Spleen (tissue), 11 donors: ENCODE measurements around the gene TBC1D22A. TPM values are rescaled to one million over a fixed set of nuclear protein-coding genes. Genes with fewer than 3 reads are reported as not detected.

ENCODE experiments used
- DNase-seq: peaks from one replicate; pipeline ENCODE4 v3.0.0-alpha.2; 2020
- H3K27ac ChIP-seq, 8 donors: fragments of 200-600 bp; sonication (generic) in 7 of 8; 1 replicate in 4 of 8; 2 replicates in 4 of 8; pipeline versions ENCODE4 v1.5.0 to v1.8.0; 2016 to 2021; ENCODE audit warnings: inconsistent platforms in 4 of 8, mild to moderate bottlenecking in 4 of 8, moderate library complexity in 1 of 8
- H3K27me3 ChIP-seq, 7 donors: fragments of 200-600 bp; sonication (generic) in 6 of 7; replicated peaks in 1 of 7; 1 replicate in 4 of 7; 2 replicates in 3 of 7; pipeline versions ENCODE4 v1.5.0 to v1.8.0; 2016 to 2021; ENCODE audit warnings: inconsistent platforms in 3 of 7, mild to moderate bottlenecking in 1 of 7
- H3K36me3 ChIP-seq, 6 donors: fragments of 200-600 bp; sonication (generic) in 5 of 6; 1 replicate in 4 of 6; 2 replicates in 2 of 6; pipeline versions ENCODE4 v1.5.0 to v1.8.0; 2016 to 2021; ENCODE audit warnings: inconsistent platforms in 2 of 6
- H3K4me1 ChIP-seq, 6 donors: fragments of 200-600 bp; sonication (generic) in 5 of 6; 1 replicate in 3 of 6; 2 replicates in 3 of 6; pipeline versions ENCODE4 v1.5.0 to v1.8.0; 2016 to 2021; ENCODE audit warnings: inconsistent platforms in 3 of 6
- H3K4me3 ChIP-seq, 8 donors: fragments of 200-600 bp; sonication (generic) in 7 of 8; 1 replicate in 4 of 8; 2 replicates in 4 of 8; pipeline versions ENCODE4 v1.5.0 to v1.8.0; 2016 to 2021; ENCODE audit warnings: inconsistent platforms in 4 of 8, mild to moderate bottlenecking in 4 of 8, moderate library complexity in 2 of 8
- H3K9me3 ChIP-seq, 8 donors: fragments of 200-600 bp; sonication (generic) in 7 of 8; 1 replicate in 4 of 8; 2 replicates in 4 of 8; pipeline versions ENCODE4 v1.5.0 to v1.8.0; 2016 to 2021; ENCODE audit warnings: inconsistent platforms in 4 of 8
- POLR2A ChIP-seq, 3 donors: fragments of 450-650 bp; IDR thresholded peaks; one replicate each; pipeline ENCODE4 v1.5.1; 2017; ENCODE audit warnings: antibody characterized with exemption in 3 of 3, mild to moderate bottlenecking in 1 of 3
- POLR2AphosphoS5 ChIP-seq, 3 donors: sonication (generic); formaldehyde crosslinking; IDR thresholded peaks; one replicate each; pipeline ENCODE4 v1.5.1; 2017; ENCODE audit warnings: antibody characterized with exemption in 3 of 3
- WGBS, 5 donors: extraction: QIAGEN DNeasy Blood & Tissue Kit in 3 of 5; methylation state at CpG; one replicate each; pipeline versions ENCODE4 v1.1.5 to v1.1.7; 2013 to 2018; 5-methylcytosine and 5-hydroxymethylcytosine counted together
- intact Hi-C: fragments of 100-400 bp; cut with DNase I; formaldehyde crosslinking; loops from one replicate; pipeline ENCODE4 v1.15.0; 2023; ENCODE audit warnings: low total_unique reads
- polyA plus RNA-seq, 3 donors: library from polyadenylated mRNA; stranded (reverse); fragments of 200-250 nt; gene quantifications; one replicate each; pipeline ENCODE4 v1.2.1, GENCODE V29; 2013
- total RNA-seq, 7 donors: library from RNA; depleted of rRNA in 3 of 7; stranded (reverse); fragments of >200 nt in 3 of 7; fragmentation: NEBNext Ultra II Directional in 4 of 7; extraction: Animal tissue kit (Norgen Biotek cat#: 25700) in 4 of 7; gene quantifications; one replicate each; pipeline versions ENCODE4 v1.1.0 to v1.2.1, GENCODE V29; 2016 to 2021
- TF ChIP-seq, protein P1 (sequence below), 11 experiments: fragments of 200-600 bp in 7 of 11; fragments of 450-650 bp in 4 of 11; sonication (generic) in 4 of 11; IDR thresholded peaks in 8 of 11; conservative IDR thresholded peaks in 3 of 11; 1 replicate in 7 of 11; 2 replicates in 4 of 11; pipeline versions ENCODE4 v1.4.0 to v1.8.0; 2016 to 2021; ENCODE audit warnings: antibody characterized with exemption in 11 of 11, inconsistent platforms in 4 of 11, mild to moderate bottlenecking in 1 of 11
- donor health status: healthy with polysubstance abuse.
- donor health status: DM: no; HTN: no; CAD: no; lungs with moderate emphysema.
- donor health status: DM: no; HTN: no; CAD: no.
- donor health status: Bipolar disorder and iron deficiency.
- donor health status: healthy.
- donor health status: DM: no; HTN: no; CAD: no.
- donor health status: DM: yes; HTN: yes; CAD: no.

Gene TBC1D22A
- total and polyA plus RNA-seq, 10 donors = 17.2 to 66.9 (median 49.6) TPM

DNA sequence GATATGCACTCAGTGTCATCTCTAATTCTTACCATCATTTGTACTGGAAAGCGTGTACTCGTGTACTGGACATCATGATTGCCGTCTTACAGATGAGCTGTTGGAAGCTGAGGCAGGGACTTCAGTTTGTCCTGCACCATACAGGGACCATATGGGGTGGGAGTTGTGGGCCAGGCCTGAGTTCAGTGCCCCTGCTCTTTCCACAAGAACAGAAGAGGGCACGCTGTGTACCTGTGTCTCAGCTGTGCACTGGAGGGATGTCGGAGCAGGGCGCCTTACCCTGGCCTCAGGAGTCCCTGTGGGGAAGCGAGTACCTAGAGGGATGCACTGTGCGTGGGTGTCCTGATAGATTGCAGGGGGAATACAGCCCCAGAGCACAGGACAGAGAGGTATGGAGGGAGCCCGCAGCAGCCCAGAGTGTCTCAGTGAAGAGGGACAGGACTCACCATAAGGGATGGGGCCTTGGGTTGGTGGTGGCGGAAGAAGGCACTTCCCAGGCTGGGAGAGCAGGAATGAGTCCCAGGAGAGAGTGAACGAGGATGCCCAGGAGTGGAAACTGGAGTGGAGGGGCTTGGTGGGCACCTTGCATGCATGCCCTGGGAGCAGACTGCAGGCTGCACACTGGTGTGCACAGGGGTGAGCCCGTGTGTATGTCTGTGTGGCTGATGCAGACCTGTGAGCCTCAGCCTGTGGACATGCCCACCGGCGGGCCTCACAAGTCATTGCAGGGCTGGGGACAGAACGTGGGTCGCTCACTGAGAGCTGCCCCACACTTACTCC, 329.7 kb downstream of the TBC1D22A start:
- no peak overlapping the region for H3K27ac ChIP-seq
- H3K36me3 ChIP-seq = peaks cover 0 to 9% (median 0%) of the 10 kb centered on the region in 6 donors
- intact Hi-C loops = no loop called here
- no peaks in the 10 kb centered on the region for H3K27me3 ChIP-seq
- DNase-seq = no peak
- H3K9me3 ChIP-seq = peaks cover 0 to 28% (median 11%) of the 10 kb centered on the region in 8 donors
- peaks cover 0 to 22% (median 9%) of the 10 kb centered on the region in 6 donors for H3K4me1 ChIP-seq
- H3K4me3 ChIP-seq = no peak overlapping the region
- WGBS, 5 donors = 93 to 97% (median 97%) methylated on average over 11 to 16 of the region's 16 CpGs
- TF ChIP-seq, protein P1, sequence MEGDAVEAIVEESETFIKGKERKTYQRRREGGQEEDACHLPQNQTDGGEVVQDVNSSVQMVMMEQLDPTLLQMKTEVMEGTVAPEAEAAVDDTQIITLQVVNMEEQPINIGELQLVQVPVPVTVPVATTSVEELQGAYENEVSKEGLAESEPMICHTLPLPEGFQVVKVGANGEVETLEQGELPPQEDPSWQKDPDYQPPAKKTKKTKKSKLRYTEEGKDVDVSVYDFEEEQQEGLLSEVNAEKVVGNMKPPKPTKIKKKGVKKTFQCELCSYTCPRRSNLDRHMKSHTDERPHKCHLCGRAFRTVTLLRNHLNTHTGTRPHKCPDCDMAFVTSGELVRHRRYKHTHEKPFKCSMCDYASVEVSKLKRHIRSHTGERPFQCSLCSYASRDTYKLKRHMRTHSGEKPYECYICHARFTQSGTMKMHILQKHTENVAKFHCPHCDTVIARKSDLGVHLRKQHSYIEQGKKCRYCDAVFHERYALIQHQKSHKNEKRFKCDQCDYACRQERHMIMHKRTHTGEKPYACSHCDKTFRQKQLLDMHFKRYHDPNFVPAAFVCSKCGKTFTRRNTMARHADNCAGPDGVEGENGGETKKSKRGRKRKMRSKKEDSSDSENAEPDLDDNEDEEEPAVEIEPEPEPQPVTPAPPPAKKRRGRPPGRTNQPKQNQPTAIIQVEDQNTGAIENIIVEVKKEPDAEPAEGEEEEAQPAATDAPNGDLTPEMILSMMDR (IDR thresholded peaks at IDR 0.05 in 8 of 11, conservative IDR thresholded peaks at IDR 0.05 in 3 of 11) = no peak

DNA sequence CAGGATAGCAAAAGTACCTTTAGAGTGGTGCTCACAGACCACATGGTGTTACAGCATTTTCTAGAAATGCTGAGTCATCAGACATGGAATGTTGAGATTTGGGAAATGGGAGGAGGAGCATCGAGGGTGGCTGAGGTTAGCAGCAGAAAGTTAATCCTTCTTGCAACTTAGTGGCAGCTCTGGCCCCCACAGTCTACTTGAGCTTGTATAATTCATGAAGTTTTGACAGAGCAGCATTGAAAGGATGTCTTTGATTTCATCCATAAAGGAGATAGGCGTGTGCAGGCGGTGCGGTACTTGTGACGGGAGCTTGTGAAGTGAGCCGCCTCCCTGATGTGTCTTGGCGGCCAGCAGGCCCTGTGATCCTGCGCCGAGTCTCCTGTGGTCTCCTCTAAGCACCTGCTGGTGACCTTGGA, 330.5 kb downstream of the TBC1D22A start:
- no peak for DNase-seq
- WGBS, 5 donors = 89 to 93% (median 91%) methylated on average over 9 of the region's 9 CpGs
- Histone ChIP-seq H3K36me3 (peaks cover 0 to 9% (median 0%) of the 10 kb centered on the region in 6 donors), H3K27me3 (no peaks in the 10 kb centered on the region), H3K4me3 (no peak overlapping the region), H3K9me3 (peaks cover 0 to 28% (median 11%) of the 10 kb centered on the region in 8 donors), H3K4me1 (peaks cover 0 to 22% (median 9%) of the 10 kb centered on the region in 6 donors), H3K27ac (no peak overlapping the region)
- intact Hi-C loops = no loop called here
- TF ChIP-seq, protein P1 (IDR thresholded peaks at IDR 0.05 in 8 of 11, conservative IDR thresholded peaks at IDR 0.05 in 3 of 11) = no peak
- TF ChIP-seq POLR2A (IDR thresholded peaks at IDR 0.05) = no peak
- TF ChIP-seq POLR2AphosphoS5 (IDR thresholded peaks at IDR 0.05) = no peak

DNA sequence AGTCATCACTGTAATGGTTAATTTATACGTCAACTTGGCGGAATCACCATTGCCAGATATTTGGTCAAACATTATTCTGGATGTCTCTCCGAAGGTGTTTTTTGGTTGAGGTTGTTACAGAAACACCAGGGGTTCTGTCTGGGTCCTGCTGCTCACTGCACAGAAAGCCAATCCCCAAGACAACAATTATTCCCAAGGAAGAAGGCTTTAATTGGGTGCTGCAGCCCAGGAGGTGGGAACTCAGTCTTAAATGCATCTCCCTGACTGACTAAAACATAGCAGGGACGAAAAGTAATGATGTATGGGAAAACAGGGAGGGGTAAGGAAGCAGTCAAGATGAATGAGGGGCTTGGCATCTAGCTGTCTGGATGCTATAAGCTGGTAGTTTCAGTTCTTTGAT, 331.3 kb downstream of the TBC1D22A start:
- 91 to 95% (median 93%) methylated on average over 4 of the region's 4 CpGs for WGBS, 5 donors
- intact Hi-C loops = no loop called here
- H3K27ac ChIP-seq = no peak overlapping the region
- H3K36me3 ChIP-seq = peaks cover 0 to 15% (median 0%) of the 10 kb centered on the region in 6 donors
- H3K27me3 ChIP-seq = no peaks in the 10 kb centered on the region
- DNase-seq = no peak
- peaks cover 0 to 17% (median 9%) of the 10 kb centered on the region in 6 donors for H3K4me1 ChIP-seq
- TF ChIP-seq POLR2A (IDR thresholded peaks at IDR 0.05) (no peak), POLR2AphosphoS5 (IDR thresholded peaks at IDR 0.05) (no peak)
- TF ChIP-seq, protein P1 (IDR thresholded peaks at IDR 0.05 in 8 of 11, conservative IDR thresholded peaks at IDR 0.05 in 3 of 11) = no peak
- H3K4me3 ChIP-seq = no peak overlapping the region
- H3K9me3 ChIP-seq = peaks cover 0 to 28% (median 11%) of the 10 kb centered on the region in 8 donors

DNA sequence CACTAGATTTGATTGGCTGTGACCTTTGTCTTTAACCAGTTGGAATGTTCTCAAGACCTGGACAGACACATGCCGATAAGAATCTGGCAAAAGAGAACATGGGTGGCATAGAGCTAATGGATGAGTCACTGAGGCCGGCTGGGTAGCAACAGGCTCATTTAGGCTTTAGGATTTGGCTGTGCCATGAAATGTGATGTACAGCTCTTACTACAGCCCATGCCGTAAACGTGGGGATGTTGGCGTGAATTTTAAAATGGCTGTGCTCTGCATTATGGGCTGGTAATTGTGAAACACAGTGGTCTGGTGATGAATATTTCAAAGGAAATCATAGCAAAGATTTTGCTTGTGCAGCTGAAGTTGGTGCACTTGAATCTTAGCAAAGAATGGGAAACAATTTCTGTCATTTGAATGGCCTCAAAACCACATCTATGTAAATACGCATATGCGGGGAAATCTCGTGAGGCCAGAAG, 332.4 kb downstream of the TBC1D22A start:
- H3K4me3 ChIP-seq = no peak overlapping the region
- H3K36me3 ChIP-seq = peaks cover 0 to 17% (median 0%) of the 10 kb centered on the region in 6 donors
- DNase-seq = no peak
- whole genome bisulfite sequencing, 5 donors = 71 to 90% (median 88%) methylated on average over 8 of the region's 8 CpGs
- peaks cover 0 to 28% (median 11%) of the 10 kb centered on the region in 8 donors for H3K9me3 ChIP-seq
- intact Hi-C loops = no loop called here
- no peaks in the 10 kb centered on the region for H3K27me3 ChIP-seq
- no peak overlapping the region for H3K27ac ChIP-seq
- peaks cover 0 to 7% (median 6%) of the 10 kb centered on the region in 6 donors for H3K4me1 ChIP-seq
- TF ChIP-seq POLR2A (IDR thresholded peaks at IDR 0.05) = no peak
- TF ChIP-seq POLR2AphosphoS5 (IDR thresholded peaks at IDR 0.05) = no peak
- TF ChIP-seq, protein P1 (IDR thresholded peaks at IDR 0.05 in 8 of 11, conservative IDR thresholded peaks at IDR 0.05 in 3 of 11) = no peak
